OCI-M1 (cell line): ENCODE measurements around the gene ZSCAN2.
"Not testable (repeated sequence)": the region's sequence is repeated elsewhere in the genome, so short reads cannot be mapped to it uniquely, and the experiment has no call there.

Source experiments
- DNase-seq: peaks from one replicate; lab custom pipeline; 2025; lab: John Stamatoyannopoulos, UW

Gene ZSCAN2

DNA sequence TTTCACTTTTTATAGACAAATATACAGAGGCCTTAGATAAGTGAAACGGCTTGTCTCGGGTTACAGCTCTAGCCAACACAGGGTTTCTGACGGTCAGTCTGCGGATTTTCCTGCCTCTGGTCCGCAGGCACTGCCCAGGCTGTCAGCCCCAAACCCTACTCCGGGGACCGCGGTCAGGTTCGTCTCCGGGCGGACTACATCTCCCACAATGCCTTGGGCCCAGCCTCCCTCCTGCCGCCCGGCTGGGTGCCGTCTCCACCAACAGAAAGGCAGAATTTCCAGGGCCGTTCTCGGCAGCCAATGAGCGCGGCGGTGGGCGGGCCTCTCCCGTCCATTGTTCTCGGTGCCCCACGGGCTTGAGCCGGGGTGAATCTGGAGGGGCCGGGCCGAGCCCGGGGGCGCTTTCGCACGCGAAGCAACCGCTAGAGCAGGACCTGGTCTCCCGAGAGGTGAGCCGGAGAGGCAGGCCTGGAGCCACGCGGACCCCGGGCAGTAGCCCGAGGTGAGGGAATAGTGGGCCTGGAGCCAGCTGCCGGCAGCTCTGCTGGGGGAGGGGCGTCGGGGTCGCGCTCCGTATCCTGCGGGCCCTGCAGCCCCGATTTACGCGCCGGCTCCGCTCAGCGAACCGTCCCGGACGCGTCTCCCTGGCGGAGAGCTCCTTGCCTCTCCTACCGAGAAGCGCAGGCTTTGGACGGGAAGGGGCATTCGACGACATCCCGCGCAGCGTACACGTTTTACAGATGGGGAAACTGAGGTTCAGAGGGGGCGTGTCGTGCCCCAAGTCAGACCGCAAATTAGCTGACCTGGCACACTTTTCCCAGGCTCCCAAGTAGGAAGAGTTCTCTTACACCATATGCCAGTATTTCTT lies at the start of gene ZSCAN2:
TSS of gene ZSCAN2 (plus strand) at position 323 of the 868 bp plus-strand sequence. CDS start 2,919 bp downstream, outside the sequence.
- DNase-seq: peak; percentile 95

DNA sequence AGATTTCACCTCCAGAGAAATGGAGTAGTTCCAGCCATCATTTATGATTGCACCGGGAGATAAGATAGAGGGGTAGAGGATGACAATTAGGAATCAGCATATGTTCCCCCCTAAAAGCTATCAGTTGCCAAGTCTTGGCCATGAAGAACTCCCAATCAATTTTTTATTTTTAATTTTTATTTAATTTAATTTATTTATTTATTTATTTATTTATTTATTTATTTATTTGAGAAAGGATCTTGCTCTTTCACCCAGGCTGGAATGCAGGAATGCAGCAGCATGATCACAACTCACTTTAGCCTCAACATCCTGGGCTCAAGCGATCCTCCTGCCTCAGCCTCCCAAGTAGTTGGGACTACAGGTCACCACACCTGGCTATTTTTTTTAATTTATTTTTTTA lies 49.2 kb upstream of the ZSCAN2 start:
- DNase-seq: not testable (repeated sequence)

DNA sequence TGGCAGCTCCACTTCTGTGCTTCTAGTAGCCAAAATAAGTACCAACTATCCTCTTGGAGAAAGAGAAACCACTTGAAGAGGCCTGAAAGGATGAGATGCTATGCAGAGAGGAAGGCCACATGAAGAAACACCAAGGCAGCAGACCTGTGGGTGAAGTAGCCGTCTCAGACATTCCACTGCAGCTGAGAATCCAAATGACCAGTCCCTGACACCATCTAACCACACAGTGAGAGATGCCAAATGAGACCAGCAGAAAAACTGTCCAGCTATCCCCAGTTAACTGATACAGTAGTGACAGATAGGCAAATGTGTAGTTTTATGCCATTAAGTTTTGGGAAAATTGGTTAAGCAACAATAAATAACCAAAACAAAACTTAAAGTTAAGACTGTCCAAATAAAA lies 47.9 kb upstream of the ZSCAN2 start:
- no peak for DNase-seq

DNA sequence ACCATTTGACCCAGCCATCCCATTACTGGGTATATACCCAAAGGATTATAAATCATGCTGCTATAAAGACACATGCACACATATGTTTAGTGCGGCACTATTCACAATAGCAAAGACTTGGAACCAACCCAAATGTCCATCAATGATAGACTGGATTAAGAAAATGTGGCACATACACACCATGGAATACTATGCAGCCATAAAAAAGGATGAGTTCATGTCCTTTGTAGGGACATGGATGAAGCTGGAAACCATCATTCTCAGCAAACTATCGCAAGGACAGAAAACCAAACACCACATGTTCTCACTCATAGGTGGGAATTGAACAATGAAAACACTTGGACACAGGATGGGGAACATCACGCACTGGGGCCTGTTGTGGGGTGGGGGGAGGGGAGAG lies 44.1 kb upstream of the ZSCAN2 start:
- not testable (repeated sequence) for DNase-seq

DNA sequence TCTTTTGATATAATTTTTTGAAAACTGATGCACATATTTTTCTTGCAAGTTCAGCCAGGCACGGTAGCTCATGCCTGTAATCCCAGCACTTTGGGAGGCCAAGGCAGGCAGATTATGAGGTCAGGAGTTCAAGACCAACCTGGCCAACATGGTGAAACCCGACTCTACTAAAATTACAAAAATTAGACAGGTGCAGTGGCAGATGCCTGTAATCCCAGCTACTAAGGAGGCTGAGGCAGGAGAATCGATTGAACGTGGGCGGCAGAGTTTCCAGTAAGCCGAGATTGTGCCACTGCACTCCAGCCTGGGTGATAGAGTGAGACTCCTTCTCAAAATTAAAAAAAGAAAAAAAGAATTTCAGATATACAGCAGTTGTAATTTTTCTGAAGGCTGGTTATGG lies 32.8 kb upstream of the ZSCAN2 start:
- not testable (repeated sequence) for DNase-seq

DNA sequence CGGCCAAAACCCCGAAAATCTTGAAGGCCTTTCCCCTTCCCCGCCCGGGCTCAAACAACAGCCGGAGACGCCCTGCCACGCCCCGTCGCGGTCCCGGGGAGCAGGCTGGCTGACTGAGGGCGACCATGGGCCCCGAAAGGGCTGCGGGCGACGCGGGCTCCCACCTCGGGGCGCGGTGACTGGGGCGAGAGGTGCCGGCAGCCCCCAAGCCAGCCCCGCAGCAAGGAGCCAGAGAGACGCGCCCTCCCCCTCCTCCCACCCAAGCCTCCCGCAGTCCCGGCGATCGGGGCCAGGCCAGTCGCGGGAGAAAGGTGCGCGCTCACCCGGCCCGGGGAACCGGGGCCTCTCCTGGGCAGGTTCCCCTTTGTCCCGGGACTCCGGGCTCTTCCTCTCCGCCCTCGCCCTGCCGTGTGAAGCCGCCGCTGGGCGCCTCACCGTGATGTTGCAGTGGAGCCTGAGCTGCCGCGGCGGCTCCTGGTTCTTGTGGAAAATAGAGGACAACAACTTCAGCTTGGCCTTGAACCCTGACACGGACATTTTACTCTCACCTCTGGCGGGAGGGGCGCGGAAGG lies 30.6 kb upstream of the ZSCAN2 start:
- peak; percentile 54 for DNase-seq

DNA sequence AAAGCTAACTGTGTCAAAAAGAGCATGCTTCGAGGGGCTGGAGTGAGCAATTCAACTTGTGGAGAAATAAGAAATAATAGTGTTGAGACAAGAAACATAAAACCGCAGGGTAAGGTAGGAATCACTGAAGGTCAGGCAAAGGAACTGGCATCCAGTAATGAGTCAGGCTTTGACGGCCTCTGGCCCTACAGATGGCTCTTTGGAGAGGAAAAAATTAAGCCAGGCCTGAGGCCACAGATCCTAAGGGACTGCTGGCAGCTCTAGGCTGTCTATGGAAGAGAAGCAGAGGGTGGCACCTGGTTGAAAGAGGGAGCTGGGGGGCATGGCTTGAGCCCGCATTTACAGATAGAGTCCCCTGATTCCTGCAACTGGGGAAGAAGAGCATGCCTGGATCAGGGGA lies 28.6 kb upstream of the ZSCAN2 start:
- DNase-seq: no peak

DNA sequence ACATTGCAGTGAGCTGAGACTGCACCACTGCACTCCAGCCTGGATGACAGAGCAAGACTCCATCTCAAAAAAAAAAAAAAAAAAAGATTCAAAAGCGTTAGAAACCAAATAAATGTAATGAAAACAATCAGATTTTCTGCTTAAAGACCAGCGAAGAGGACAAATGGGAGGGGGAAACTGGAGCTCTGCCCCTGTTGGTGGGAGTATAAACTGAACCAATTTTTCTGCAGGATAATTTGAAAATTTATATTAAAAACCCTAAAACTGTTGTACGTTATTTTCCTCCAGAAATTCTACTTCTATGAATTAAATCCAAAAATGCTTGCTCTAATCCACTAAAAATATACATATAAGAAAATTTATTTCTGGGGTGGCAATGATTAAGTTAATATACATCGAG lies 25.3 kb upstream of the ZSCAN2 start:
- no peak for DNase-seq

DNA sequence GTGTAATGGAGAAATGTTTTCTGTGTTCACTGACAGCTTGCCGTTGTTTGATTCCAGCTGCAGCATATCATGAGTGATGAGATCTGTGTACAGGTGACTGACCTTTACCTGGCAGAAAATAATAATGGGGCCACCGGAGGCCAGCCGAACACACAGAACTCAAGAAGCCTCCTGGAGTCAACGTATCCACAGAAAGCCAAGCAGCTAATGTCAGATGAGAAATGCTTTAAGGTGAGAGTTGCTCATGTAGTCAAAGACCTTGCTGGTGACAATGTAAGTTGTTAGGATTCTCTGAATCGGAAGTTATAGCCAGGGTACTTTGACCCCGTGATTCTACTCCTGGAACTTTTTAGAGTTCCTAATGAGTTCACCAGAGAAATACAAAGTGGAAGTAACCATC lies 22.9 kb upstream of the ZSCAN2 start:
- DNase-seq: not testable (repeated sequence)

DNA sequence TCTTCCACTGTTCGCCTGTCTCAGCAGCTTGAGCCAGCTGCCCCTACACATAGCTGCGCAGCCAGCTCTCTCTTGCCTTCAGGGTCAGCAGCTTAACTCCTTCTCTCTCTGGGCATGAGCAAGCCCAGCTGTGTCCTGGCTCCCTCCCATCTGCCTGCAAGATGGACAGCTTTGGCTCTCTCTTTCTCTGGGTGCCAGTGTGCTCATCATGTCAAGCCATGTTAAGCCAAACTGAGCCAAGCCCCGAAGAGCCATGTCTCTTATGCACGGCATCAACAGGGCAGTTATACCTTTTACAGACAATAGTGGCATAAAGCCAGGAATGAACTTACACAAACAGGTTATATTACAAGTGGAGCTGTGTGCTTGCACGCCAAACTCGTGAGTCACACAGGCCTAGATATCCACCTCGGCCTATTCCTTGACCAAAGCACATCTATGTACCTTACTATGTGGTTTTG lies 21.5 kb upstream of the ZSCAN2 start:
- DNase-seq: not testable (repeated sequence)

DNA sequence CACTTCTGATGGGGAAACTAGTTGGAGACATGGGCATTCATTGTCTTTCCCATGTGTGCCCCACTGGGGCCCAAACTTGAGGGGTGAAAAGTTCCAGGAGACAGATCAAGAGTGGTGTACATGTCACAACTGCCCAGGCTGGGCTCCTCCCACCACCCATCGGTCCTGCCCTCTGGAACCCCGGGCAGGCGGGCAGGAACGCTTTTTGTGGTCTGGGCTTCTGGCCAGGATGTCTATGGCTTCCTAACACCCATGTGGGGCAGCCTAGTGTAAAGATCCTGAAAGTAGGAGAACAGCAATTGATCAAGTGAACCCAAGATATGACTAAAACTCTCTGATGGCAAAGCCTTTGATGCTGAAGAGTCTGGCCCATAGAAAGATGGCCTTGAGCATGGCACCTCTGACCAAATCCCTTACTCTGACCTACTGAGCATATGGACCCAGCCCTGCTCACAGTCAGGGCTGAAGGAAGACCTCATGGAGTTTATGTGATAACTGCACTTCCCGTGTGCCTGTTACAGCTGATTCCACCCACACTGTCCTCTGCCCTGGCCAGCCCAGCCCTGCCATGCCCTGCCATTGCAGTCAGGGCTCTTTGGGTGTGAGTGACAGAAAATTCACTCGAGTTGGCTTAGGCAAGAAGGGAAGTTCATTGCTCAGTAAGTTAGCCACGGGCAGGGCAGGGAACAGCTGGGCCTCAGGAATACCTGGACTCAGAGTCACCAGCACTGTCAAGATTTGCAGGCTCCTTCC lies 19.0 kb upstream of the ZSCAN2 start:
- not testable (repeated sequence) for DNase-seq

DNA sequence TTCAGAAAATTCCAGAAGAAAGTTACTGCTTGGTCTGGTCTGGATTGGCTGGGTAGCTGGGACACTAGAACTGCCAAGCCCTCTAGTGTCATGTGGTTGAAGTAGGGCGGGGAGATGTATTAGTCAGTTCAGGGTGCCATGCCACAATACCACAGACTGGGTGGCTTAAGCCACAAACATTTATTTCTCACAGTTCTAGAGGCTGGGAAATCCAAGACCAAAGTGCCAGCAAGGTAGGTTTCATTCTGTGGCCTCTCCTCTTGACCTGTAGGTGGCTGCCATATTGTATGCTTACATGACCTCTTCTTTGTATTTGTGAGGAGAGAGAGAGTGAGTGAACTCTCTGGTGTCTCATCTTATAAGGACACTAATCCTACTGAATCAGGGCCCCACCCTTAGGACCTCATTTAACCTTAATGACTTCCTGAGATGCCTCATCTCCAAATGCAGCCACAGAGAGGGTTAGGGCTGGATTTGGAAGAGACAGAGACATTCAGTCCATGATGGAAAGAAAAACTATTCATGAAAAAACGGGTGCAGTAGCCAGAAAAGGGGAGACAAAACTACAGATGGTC lies 18.1 kb upstream of the ZSCAN2 start:
- DNase-seq: peak; percentile 4

DNA sequence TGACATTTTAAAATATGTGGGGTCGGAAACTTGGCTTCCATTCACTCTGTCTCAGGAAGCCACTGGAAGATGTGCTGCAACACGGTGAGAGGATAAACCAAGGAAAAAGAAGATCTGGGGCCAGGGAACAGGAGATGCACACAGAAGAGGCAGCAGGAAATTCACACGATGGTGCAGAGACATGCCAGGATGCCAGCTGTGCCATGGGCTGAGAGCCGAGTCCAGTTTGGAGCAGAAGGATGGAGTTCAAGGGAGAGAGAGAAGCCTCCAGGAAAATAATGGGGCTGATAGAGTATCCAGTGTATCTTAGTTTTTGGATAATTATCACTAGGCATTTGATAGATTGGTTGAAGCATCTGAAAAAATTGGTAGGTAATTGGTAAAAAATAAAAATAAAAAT lies 16.9 kb upstream of the ZSCAN2 start:
- not testable (repeated sequence) for DNase-seq

DNA sequence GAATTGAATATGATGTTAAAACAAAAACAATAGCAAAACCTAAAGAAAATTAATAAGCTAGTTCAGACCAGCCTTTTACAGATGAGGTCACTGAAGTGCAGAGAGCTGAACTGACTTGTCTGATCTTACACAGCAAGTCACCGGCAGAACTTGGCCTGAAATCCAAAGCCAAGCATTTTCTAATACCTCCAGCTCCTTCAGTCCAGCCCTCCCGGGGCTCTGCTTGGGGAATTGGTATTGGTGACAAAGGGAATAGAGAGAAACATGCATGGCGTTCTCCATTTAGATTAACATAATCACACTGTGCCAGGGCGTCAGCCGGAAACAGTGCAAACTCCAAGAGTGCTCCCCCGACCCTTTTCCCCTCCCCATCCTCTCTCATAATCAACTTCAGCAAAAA lies 14.1 kb upstream of the ZSCAN2 start:
- no peak for DNase-seq

DNA sequence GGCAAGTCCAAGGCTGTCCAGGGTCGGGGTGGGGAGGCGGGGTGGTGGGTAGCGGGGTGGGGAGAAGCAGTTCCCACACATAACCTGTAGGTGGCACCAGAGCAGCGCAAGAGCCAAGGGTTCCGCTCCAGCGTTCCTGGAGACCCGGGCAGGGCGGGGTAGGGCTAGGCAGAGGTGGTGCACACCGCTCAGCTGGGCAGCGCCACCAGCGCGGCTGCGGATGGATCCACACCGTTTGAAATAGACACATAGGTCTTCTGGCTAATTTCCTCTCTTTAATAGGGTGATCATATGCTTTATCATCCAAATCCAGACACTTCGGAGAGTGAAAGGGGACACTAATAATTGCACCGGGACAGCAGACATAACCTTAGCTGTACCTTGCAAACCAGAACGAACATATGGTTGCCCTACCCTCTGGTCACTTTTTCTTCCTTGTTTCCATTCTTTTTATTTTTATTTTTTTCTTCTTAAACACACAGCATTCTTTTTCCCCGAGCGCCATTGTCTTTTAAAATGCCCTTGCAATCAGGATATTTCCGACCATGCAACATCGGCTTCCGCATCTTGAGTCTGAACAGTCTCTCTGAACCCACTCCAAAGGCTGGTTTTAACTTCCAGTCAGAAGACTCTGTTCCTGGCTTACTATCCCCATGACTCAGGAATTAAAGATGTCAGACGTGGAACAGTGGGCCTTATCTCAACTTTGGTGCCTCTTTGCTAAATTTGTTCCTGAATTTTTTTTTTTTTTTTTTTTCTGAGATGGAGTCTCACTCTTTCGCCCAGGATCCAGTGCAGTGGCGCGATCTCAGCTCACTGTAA lies 12.5 kb upstream of the ZSCAN2 start:
- peak; percentile 91 for DNase-seq

DNA sequence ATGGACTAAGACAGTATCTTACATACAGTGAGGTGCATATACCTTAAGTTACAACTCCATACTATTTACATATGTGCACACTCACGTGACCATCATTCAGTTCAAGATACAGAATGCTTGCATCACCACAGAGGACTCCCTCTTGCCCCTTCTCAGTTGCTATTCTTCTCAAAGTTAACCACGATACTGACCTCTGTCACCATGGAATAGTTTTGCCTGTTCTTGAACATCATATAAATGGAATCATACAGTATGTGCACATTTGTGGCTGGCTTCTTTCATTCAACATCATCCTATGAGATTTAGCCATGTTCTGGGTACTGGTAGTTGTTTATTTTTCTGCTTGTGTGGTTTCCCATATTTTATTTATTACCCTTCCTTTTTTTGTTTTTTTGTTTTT lies 10.4 kb upstream of the ZSCAN2 start:
- no peak for DNase-seq

DNA sequence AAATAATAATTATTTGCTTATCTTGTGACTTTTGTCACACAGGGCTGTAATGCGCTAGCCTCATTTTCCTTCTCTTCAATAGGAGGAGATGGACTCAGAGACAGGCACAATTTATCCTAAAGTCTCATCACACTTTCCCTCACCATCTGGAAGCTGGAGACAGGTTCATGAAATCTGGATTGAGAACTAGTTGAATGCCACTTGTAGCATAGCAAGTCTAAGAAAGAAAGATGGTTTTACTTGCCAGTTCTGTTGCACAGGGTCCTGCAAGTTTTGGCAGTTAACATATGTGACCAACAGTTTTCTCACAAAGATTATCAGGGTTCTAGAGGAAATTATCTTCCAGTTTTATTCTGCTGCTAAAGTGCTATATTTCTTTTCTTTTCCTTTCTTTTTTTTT lies 9.0 kb upstream of the ZSCAN2 start:
- no peak for DNase-seq

DNA sequence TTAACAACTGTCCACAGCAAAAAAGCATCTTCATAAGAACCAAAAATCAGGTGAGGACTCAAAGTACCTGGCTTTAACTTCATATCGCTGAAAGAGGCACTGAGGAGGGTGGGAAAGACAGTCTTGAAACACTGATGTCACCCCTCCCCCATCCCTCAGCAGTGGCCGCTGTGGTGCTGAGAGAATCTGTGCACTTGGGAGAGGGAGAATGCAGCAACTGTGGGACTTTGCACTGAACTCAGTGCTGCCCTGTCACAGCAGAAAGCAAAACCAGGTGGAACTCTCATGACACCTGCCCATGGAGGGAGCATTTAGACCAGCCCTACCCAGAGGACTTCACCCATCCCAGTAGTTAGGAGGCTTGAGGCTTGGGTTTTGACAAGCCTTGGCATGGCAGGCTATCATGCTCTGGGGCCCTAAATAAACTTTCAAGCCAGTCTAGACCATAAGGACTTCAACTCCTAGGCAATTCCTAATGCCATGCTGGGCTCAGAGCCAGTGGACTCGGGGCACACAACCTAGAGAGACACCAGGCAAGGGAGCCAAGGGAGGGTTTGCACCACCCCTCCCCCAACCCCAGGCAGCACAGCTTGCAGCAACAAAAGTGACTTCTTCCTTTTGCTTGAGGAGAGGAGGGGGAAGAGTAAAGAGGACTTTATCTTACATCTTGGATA lies 6.1 kb upstream of the ZSCAN2 start:
- peak; percentile 5 for DNase-seq

DNA sequence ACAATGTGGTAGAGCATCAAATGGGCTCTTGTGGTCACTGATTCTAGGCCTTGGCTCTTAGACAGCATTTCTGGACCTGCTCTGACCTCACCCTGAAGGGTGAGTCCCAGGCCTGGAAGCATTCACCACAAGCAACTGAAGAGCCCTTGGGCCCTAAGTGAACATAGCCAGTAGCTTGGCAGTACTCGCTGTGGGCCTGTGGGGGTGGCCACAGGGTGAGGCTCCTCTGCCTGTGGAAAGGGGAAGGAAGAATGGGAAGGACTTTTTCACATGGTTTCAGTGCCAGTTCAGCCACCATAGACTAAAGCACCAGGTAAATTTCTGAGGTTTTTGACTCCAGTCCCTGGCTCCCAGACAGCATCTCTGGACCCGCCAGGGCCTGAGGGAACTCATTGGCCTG lies 5.1 kb upstream of the ZSCAN2 start:
- no peak for DNase-seq

DNA sequence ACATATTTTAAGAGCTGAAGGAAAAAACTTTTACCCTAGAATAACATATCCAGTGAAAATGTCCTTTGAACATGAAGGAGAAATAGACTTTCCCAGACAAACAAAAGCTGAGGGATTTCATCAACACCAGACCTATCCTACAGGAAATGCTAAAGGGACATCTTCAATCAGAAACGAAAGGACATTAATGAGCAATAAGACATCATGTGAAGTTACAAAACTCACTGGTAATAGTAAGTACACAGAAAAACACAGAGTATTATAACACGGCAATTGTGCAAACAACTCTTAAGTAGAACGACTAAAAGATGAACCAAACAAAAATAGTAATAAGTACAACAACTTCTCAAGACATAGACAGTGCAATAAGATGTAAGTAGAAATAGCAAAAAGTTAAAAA lies 3.5 kb upstream of the ZSCAN2 start:
- no peak for DNase-seq

DNA sequence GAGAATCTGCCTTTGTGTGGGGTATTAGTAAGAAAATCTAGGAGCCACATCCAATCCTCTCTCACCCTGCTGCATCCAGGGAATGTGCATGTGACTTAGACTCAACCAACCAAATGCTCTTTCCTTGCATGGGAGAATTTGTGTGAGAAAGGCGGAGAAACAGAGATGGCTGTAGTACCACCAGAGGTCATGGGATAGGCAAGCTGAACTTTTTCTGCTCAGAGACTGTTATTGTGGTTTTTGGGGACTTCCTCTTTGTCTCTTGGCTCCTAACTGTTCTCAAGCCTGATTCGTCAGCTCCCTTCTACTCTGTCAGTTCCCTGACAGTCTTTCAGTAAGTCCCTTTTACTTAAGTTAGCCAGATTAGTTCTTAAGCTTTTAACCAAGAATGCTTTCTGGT lies 2.6 kb upstream of the ZSCAN2 start:
- DNase-seq: peak; percentile 94
